GM12878 (cell line): Measurements from ENCODE around the gene SLC6A11. TPM values are rescaled to one million over a fixed set of nuclear protein-coding genes. Genes with fewer than 3 reads are reported as not detected.

ENCODE experiments used
- ATAC-seq: fragments of 200-7000 bp; cut with Tn5 transposase; 3 replicates; pipeline ENCODE4 v1.9.1; 2020; ENCODE audit warnings: mild to moderate bottlenecking, moderate library complexity
- BruUV-seq: library from RNA; stranded (reverse); fragments of 400-500 nt; replicated peaks from 2 replicates; lab custom pipeline; 2021; lab: Mats Ljungman, UMichigan
- CTCF ChIA-PET: fragments of 300-600 bp; sonication (Branson Sonifier 250); formaldehyde crosslinking; extraction: SDS; loops from one replicate; lab custom pipeline; 2021; ENCODE audit warnings: inconsistent platforms; lab: Yijun Ruan, JAX
- POLR2A ChIA-PET: fragments of 350-600 bp; formaldehyde crosslinking; extraction: SDS; loops from one replicate; lab custom pipeline; 2021; ENCODE audit warnings: inconsistent platforms; lab: Charles Lee
- RAD21 ChIA-PET: fragments of 300-600 bp; sonication (Branson Sonifier 250); formaldehyde crosslinking; loops from one replicate; lab custom pipeline; 2023; ENCODE audit warnings: antibody characterized with exemption; ENCODE audit not compliant: unreplicated experiment; lab: Charles Lee
- SMC1A ChIA-PET: fragments of 300-600 bp; sonication (Branson Sonifier 250); formaldehyde crosslinking; loops from one replicate; lab custom pipeline; 2023; ENCODE audit not compliant: unreplicated experiment, uncharacterized antibody; lab: Charles Lee
- DNase-seq: peaks from one replicate; pipeline ENCODE4 v3.0.0-alpha.2; 2011; ENCODE audit warnings: low read depth, low spot score
- FAIRE-seq: peaks from 3 replicates; lab custom pipeline; 2011; peaks lifted over from hg19 to GRCh38; lab: Jason Lieb, UNC
- H2AFZ ChIP-seq: 2 replicates; pipeline ENCODE4 v1.6.0; 2011; ENCODE audit warnings: low read depth, low read length, control low read depth; ENCODE audit not compliant: control insufficient read depth
- H3K27ac ChIP-seq: 2 replicates; pipeline ENCODE4 v1.5.1; 2011; ENCODE audit warnings: control low read depth; ENCODE audit not compliant: control insufficient read depth, insufficient read depth
- H3K27me3 ChIP-seq, 2 experiments: replicated peaks in 1 of 2; 2 replicates each; pipeline versions ENCODE4 v1.6.0 to v1.6.1; 2011; ENCODE audit warnings: low read length in 1 of 2; ENCODE audit not compliant: control insufficient read depth in 2 of 2, insufficient read depth in 2 of 2
- H3K36me3 ChIP-seq, 2 experiments: 2 replicates each; pipeline ENCODE4 v1.5.1; 2011; ENCODE audit warnings: low read length in 1 of 2; ENCODE audit not compliant: control insufficient read depth in 2 of 2, insufficient read depth in 2 of 2
- H3K4me1 ChIP-seq: 2 replicates; pipeline ENCODE4 v1.6.1; 2011; ENCODE audit warnings: mild to moderate bottlenecking, low read length, moderate library complexity, mixed read lengths; ENCODE audit not compliant: control insufficient read depth, insufficient read depth
- H3K4me2 ChIP-seq: 2 replicates; pipeline ENCODE4 v1.6.0; 2011; ENCODE audit warnings: control low read depth; ENCODE audit not compliant: control insufficient read depth, insufficient read depth
- H3K4me3 ChIP-seq: fragments of 200-600 bp; sonication (generic); 2 replicates; pipeline ENCODE4 v1.5.1; 2016
- H3K79me2 ChIP-seq: 2 replicates; pipeline ENCODE4 v1.6.0; 2011; ENCODE audit warnings: low read length; ENCODE audit not compliant: control insufficient read depth, insufficient read depth
- H3K9ac ChIP-seq: 2 replicates; pipeline ENCODE4 v1.8.0; 2011; ENCODE audit warnings: low read length, control low read depth, mixed read lengths; ENCODE audit not compliant: control insufficient read depth, insufficient read depth
- H3K9me3 ChIP-seq: replicated peaks from 3 replicates; pipeline ENCODE4 v1.5.1; 2011; ENCODE audit warnings: mild to moderate bottlenecking, low read length; ENCODE audit not compliant: control insufficient read depth, insufficient read depth
- H4K20me1 ChIP-seq: 2 replicates; pipeline ENCODE4 v1.6.0; 2011; ENCODE audit not compliant: control insufficient read depth, insufficient read depth
- CTCF ChIP-seq, 3 experiments: IDR thresholded peaks in 2 of 3; conservative IDR thresholded peaks in 1 of 3; 2 replicates each; pipeline ENCODE4 v1.5.1; 2011; ENCODE audit warnings: low read depth in 3 of 3, low read length in 3 of 3, mild to moderate bottlenecking in 3 of 3, control low read depth in 2 of 3, moderate library complexity in 2 of 3, inconsistent platforms in 1 of 3, mixed read lengths in 1 of 3; ENCODE audit not compliant: control insufficient read depth in 2 of 3, insufficient read depth in 1 of 3; ENCODE audit errors: extremely low read depth in 1 of 3
- ELK1 ChIP-seq: IDR thresholded peaks from 2 replicates; pipeline ENCODE4 v1.6.1; 2012; ENCODE audit warnings: low read depth, low read length, improper control_type of control experiment
- LARP7 ChIP-seq: fragments of 450-650 bp; IDR thresholded peaks from 2 replicates; pipeline ENCODE4 v1.6.1; 2017; ENCODE audit warnings: mild to moderate bottlenecking
- MTA2 ChIP-seq: fragments of 450-650 bp; IDR thresholded peaks from 2 replicates; pipeline ENCODE4 v1.6.1; 2016; ENCODE audit warnings: low read depth, mild to moderate bottlenecking, moderate library complexity
- RAD21 ChIP-seq: IDR thresholded peaks from 2 replicates; pipeline ENCODE4 v1.6.1; 2011; ENCODE audit warnings: mild to moderate bottlenecking, low read depth, low read length, moderate library complexity; ENCODE audit not compliant: insufficient read depth
- RUNX3 ChIP-seq: IDR thresholded peaks from 2 replicates; pipeline ENCODE4 v1.6.1; 2012; ENCODE audit warnings: low read length, inconsistent platforms
- SMC3 ChIP-seq: IDR thresholded peaks from 2 replicates; pipeline ENCODE4 v1.6.1; 2011; ENCODE audit warnings: low read length, improper control_type of control experiment, borderline replicate concordance
- WGBS: methylation state at CpG from one replicate; pipeline ENCODE4 v1.1.6; 2016; ENCODE audit warnings: low lambda C conversion rate; ENCODE audit not compliant: insufficient replicate concordance, insufficient coverage; ENCODE audit errors: missing lambda C conversion rate; 5-methylcytosine and 5-hydroxymethylcytosine counted together
- in situ Hi-C: fragments of 300-500 bp; cut with MboI; formaldehyde crosslinking; loops from 9 replicates; pipeline ENCODE4 v1.14.3; 2018; ENCODE audit warnings: mixed read lengths
- intact Hi-C: fragments of 100-400 bp; cut with micrococcal nuclease; formaldehyde crosslinking; loops from one replicate; pipeline ENCODE4 v1.14.2; 2022; ENCODE audit not compliant: unreplicated experiment
- polyA plus RNA-seq, 11 experiments: library from polyadenylated mRNA; depleted of rRNA in 4 of 11; unstranded in 6 of 11; stranded (reverse) in 5 of 11; fragments of >200 nt; fragmentation: Nextera tagmentation in 4 of 11; fragmentation: Illumina TruSeq in 1 of 11; extraction: Ambion mirVana in 4 of 11; extraction: Trizol in 1 of 11; gene quantifications; 1 replicate in 1 of 11; 2 replicates in 10 of 11; pipeline versions ENCODE4 v1.2.1 to v1.2.3, GENCODE V29; 2011 to 2016; ENCODE audit warnings: inconsistent platforms in 2 of 11, missing spikeins in 2 of 11, low read depth in 1 of 11
- total RNA-seq, 4 experiments: library from RNA; depleted of rRNA in 3 of 4; stranded (reverse); fragments of >200 nt in 3 of 4; fragmentation: Illumina TruSeq in 1 of 4; extraction: Trizol in 1 of 4; gene quantifications; 2 replicates each; pipeline versions ENCODE4 v1.2.1 to v1.2.3, GENCODE V29; 2013 to 2021

Gene SLC6A11
- total and polyA plus RNA-seq, 10 of the 15 experiments (the other 5 are each of a cell fraction or from before 2014, with no cell fraction given) = not detected

DNA sequence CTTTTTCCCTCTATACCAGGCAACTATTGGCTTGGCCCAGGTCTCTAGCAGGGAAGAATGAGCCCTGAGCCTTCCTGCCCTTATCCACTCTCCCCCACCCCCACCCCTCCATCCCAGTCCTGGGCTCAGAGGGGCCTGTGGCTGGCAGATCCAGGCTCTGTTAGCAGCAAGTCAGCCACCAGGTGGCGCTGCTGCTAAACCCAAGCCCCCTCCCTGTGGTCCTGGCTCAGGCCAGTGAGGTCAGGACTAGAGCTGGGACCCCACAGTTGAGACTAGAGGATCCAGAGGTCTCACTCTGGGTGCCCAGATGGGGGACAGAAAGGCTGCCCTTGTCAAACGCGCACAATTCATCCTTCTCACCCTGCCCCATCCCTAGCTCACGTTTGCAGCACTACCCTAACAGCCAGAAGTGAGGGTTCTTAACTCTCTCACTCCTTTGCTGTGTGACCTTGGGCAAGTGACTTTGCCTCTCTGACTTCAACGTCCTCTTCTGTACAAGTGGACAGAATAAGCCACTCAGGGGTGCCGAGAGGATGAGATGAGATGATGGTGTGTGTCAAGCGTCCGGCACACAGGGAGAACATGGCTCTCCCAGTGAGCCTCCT is 129.8 kb downstream of the SLC6A11 start:
- H3K79me2 ChIP-seq = no peaks in the 10 kb centered on the region
- TF ChIP-seq RUNX3 (0 out of 2 replicates have a peak, but pooled peaks have one; percentile 12), SMC3 (peak; percentile 50; the same call in 1 of the 2 replicates), LARP7 (0 out of 2 replicates have a peak, but pooled peaks have one; percentile 30), CTCF (IDR thresholded peaks at IDR 0.05 in 2 of 3, conservative IDR thresholded peaks at IDR 0.05 in 1 of 3; ENCODE audit: control insufficient read depth in 2 of 3, extremely low read depth in 1 of 3, insufficient read depth in 1 of 3, low read depth in 3 of 3, low read length in 3 of 3) (peak; percentile 64 to 86 (median 70)), ELK1 (no peak), MTA2 (no peak), RAD21 (peak; percentile 48)
- TF ChIP-seq, all 136 proteins: peak for 5
- no peaks in the 10 kb centered on the region for H3K36me3 ChIP-seq
- H3K4me3 ChIP-seq = no peak overlapping the region
- FAIRE-seq = no peak
- BruUV-seq = no TSS peak
- H2AFZ ChIP-seq = no peak overlapping the region
- ChIA-PET POLR2A (no interaction called here), RAD21 (no interaction called here), CTCF (interaction anchor here (0.8 to 3.2 kb wide), 11 partner anchors 8 to 705 kb away, joined by 3 to 14 read pairs (median 3); no protein-coding TSS in a partner anchor), SMC1A (interaction anchor here (1.3 kb wide), 1 partner anchor 705 kb away, joined by 4 read pairs; no protein-coding TSS in a partner anchor)
- H3K27me3 ChIP-seq = no peaks in the 10 kb centered on the region
- in situ Hi-C loops = loop anchor here (10.0 kb wide), 1 partner anchor 709 kb away; no protein-coding TSS in a partner anchor
- no peak overlapping the region for H3K4me2 ChIP-seq
- no peak overlapping the region for H3K9ac ChIP-seq
- WGBS = 57% methylated on average over 8 of the region's 8 CpGs
- ATAC-seq = peak; percentile 98
- no peaks in the 10 kb centered on the region for H4K20me1 ChIP-seq
- intact Hi-C loops = loop anchor here (1.0 to 2.0 kb wide), 2 partner anchors 114 to 707 kb away; no protein-coding TSS in a partner anchor
- no peaks in the 10 kb centered on the region for H3K4me1 ChIP-seq
- H3K9me3 ChIP-seq = no peaks in the 10 kb centered on the region; the same call in 2 of the 3 replicates
- no peak overlapping the region for H3K27ac ChIP-seq
- DNase-seq = no peak
